Osteoblast (primary cell): ENCODE results near the gene P4HA3. TPM values are rescaled to one million over a fixed set of nuclear protein-coding genes. Genes with fewer than 3 reads are reported as not detected.
"Not testable (repeated sequence)": the region's sequence is repeated elsewhere in the genome, so short reads cannot be mapped to it uniquely, and the experiment has no call there.

Experiments
- DNase-seq: peaks from one replicate; pipeline ENCODE4 v3.0.0; 2011; ENCODE audit warnings: low spot score, mixed read lengths; ENCODE audit not compliant: insufficient read length; ENCODE audit errors: missing footprints
- H2AFZ ChIP-seq: 2 replicates; pipeline ENCODE4 v1.6.0; 2011; ENCODE audit warnings: mild to moderate bottlenecking, low read length
- H3K27ac ChIP-seq: 2 replicates; pipeline ENCODE4 v1.5.1; 2011; ENCODE audit warnings: mild to moderate bottlenecking, low read depth, low read length, moderate library complexity
- H3K27me3 ChIP-seq: 2 replicates; pipeline ENCODE4 v1.6.0; 2012; ENCODE audit warnings: mild to moderate bottlenecking, control low read depth, inconsistent platforms, low read length, moderate library complexity; ENCODE audit not compliant: insufficient read depth
- H3K36me3 ChIP-seq: 2 replicates; pipeline ENCODE4 v1.5.1; 2011; ENCODE audit warnings: mild to moderate bottlenecking, low read length, control low read depth, moderate library complexity; ENCODE audit not compliant: insufficient read depth
- H3K4me1 ChIP-seq: 2 replicates; pipeline ENCODE4 v1.5.1; 2011; ENCODE audit warnings: mild to moderate bottlenecking, low read length, control low read depth, moderate library complexity; ENCODE audit not compliant: insufficient read depth
- H3K4me2 ChIP-seq: 2 replicates; pipeline ENCODE4 v1.6.0; 2011; ENCODE audit warnings: mild to moderate bottlenecking, low read length; ENCODE audit not compliant: insufficient read depth
- H3K4me3 ChIP-seq: fragments of 200-600 bp; sonication (generic); 3 replicates; pipeline ENCODE4 v1.5.1; 2012; ENCODE audit warnings: mild to moderate bottlenecking, low read length, inconsistent platforms; ENCODE audit not compliant: insufficient read depth
- H3K79me2 ChIP-seq: 2 replicates; pipeline ENCODE4 v1.6.0; 2012; ENCODE audit warnings: mild to moderate bottlenecking, low read length, control low read depth, inconsistent platforms; ENCODE audit not compliant: insufficient read depth
- H3K9me3 ChIP-seq: 2 replicates; pipeline ENCODE4 v1.5.1; 2011; ENCODE audit warnings: low read depth, low read length, control low read depth
- H4K20me1 ChIP-seq: 2 replicates; pipeline ENCODE4 v1.6.0; 2012; ENCODE audit warnings: mild to moderate bottlenecking, low read length, control low read depth; ENCODE audit not compliant: insufficient read depth
- total RNA-seq: library from RNA; depleted of rRNA; stranded (reverse); fragments of >200 nt; gene quantifications from 2 replicates; pipeline ENCODE4 v1.2.3, GENCODE V29; 2012
- TF ChIP-seq, protein P1 (sequence below): IDR thresholded peaks from 2 replicates; pipeline ENCODE4 v1.5.1; 2011; ENCODE audit warnings: mild to moderate bottlenecking, low read depth, low read length, moderate library complexity; ENCODE audit errors: extremely low read depth

Gene P4HA3
- total RNA-seq, 1 donor: 8.7 TPM

DNA sequence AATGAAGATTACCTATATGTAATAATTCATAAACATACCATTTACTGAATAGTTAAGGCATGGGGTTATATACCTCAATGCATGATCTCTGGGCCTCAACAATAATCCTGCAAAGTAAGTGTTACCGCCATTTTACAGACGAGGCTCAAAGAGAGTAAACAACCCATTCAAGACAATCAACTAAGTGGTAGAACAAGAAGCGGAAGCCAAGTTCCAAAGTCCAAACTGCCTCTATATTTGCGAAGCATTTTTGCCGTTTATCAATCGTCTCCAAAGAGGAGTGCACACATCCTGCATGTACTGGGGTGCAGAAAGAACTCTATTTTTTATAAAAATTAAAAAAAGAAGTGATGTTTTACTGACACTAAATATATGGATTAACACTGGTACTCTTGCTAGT is 27.5 kb upstream of the P4HA3 start:
- no peak overlapping the region for H3K4me3 ChIP-seq
- no peak overlapping the region for H2AFZ ChIP-seq
- no peaks in the 10 kb centered on the region for H3K27me3 ChIP-seq
- no peaks in the 10 kb centered on the region for H4K20me1 ChIP-seq
- no peaks in the 10 kb centered on the region for H3K79me2 ChIP-seq
- no peak for DNase-seq
- no peak overlapping the region for H3K4me2 ChIP-seq
- H3K9me3 ChIP-seq: no peaks in the 10 kb centered on the region
- H3K27ac ChIP-seq: no peak overlapping the region
- H3K4me1 ChIP-seq: no peaks in the 10 kb centered on the region
- TF ChIP-seq, protein P1, sequence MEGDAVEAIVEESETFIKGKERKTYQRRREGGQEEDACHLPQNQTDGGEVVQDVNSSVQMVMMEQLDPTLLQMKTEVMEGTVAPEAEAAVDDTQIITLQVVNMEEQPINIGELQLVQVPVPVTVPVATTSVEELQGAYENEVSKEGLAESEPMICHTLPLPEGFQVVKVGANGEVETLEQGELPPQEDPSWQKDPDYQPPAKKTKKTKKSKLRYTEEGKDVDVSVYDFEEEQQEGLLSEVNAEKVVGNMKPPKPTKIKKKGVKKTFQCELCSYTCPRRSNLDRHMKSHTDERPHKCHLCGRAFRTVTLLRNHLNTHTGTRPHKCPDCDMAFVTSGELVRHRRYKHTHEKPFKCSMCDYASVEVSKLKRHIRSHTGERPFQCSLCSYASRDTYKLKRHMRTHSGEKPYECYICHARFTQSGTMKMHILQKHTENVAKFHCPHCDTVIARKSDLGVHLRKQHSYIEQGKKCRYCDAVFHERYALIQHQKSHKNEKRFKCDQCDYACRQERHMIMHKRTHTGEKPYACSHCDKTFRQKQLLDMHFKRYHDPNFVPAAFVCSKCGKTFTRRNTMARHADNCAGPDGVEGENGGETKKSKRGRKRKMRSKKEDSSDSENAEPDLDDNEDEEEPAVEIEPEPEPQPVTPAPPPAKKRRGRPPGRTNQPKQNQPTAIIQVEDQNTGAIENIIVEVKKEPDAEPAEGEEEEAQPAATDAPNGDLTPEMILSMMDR: no peak
- H3K36me3 ChIP-seq: peaks cover 2% of the 10 kb centered on the region

DNA sequence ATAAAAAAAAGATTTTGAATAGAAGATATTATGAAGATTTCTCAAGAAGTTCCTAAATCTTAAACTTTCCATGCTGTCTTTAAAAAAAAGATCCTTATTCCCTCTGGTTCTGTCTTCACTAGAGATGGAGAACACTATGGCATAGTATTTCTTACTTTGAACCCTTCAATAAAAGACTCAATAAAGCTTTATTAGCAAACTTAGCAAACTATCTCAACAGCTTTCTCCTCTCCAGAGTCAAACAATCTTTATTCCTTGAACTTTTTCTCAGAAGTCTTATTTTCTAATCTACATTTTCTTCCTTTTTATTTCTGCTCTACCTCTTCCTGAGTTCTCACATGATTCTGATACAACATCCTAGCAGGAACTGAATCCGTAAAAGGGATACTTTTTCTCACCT is 21.8 kb upstream of the P4HA3 start:
- Histone ChIP-seq H3K4me1 (peaks cover 9% of the 10 kb centered on the region), H4K20me1 (no peaks in the 10 kb centered on the region), H3K79me2 (no peaks in the 10 kb centered on the region), H3K36me3 (no peaks in the 10 kb centered on the region), H3K4me3 (no peak overlapping the region), H3K9me3 (no peaks in the 10 kb centered on the region), H2AFZ (no peak overlapping the region), H3K27me3 (no peaks in the 10 kb centered on the region), H3K4me2 (no peak overlapping the region), H3K27ac (no peak overlapping the region)
- no peak for DNase-seq
- TF ChIP-seq, protein P1: no peak

DNA sequence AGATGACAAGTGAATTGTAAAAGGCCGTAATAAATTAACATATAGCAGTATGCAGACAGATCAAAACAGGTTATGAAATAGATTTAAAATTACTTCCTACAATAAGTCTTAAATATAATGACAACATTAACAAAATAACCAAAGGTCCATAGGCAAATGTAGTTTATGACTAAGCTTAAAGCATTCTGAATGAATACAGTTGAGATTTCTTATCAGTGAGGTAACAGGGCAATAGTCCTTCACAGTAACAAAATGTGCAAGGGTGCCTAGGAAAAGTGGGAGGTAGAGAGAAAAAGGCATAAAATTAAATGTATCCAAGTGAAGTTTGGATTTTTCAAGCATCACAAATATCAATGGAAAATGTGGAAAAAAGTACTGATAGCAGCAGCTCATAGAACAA is 20.9 kb upstream of the P4HA3 start:
- H3K27ac ChIP-seq: no peak overlapping the region
- peaks cover 9% of the 10 kb centered on the region for H3K4me1 ChIP-seq
- no peak overlapping the region for H3K4me2 ChIP-seq
- H2AFZ ChIP-seq: no peak overlapping the region
- no peaks in the 10 kb centered on the region for H3K79me2 ChIP-seq
- H3K36me3 ChIP-seq: no peaks in the 10 kb centered on the region
- no peaks in the 10 kb centered on the region for H4K20me1 ChIP-seq
- no peak for DNase-seq
- no peak overlapping the region for H3K4me3 ChIP-seq
- H3K9me3 ChIP-seq: no peaks in the 10 kb centered on the region
- no peaks in the 10 kb centered on the region for H3K27me3 ChIP-seq
- TF ChIP-seq, protein P1: no peak

DNA sequence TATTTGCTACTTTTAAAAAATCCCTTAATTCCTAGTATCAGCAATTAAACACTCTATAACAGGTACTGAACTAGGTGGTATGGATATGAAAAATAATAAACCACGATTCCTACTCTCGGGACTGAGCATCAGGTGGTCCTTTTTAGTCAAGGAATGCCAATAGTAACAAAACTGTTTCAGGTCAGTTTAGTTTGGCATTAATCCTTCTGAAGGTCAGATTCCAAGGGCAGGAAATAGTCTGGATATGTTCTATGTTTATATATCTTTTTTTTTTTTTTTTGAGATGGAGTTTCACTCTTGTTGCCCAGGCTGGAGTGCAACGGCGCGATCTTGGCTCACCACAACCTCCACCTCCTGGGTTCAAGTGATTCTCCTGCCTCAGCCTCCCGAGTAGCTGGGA is 19.6 kb upstream of the P4HA3 start:
- not testable (repeated sequence) for H3K36me3 ChIP-seq, H3K79me2 ChIP-seq, H4K20me1 ChIP-seq, H2AFZ ChIP-seq, DNase-seq, H3K4me3 ChIP-seq, H3K4me2 ChIP-seq, H3K27ac ChIP-seq, H3K27me3 ChIP-seq, H3K9me3 ChIP-seq
- H3K4me1 ChIP-seq: peaks cover 17% of the 10 kb centered on the region
